Fibroblast of skin of left quadriceps (primary cell): ENCODE measurements around the gene PGAP2.
"Not testable (repeated sequence)": the region's sequence is repeated elsewhere in the genome, so short reads cannot be mapped to it uniquely, and the experiment has no call there.

ENCODE experiments used
- DNase-seq, 2 experiments: peaks; one replicate each; pipeline ENCODE4 v3.0.0-alpha.2; 2013; ENCODE audit warnings: low read depth in 2 of 2

PGAP2 gene

GRCh38 chr11:3854977-3855807 lies 46.8 kb downstream of the PGAP2 start, which contains the start of gene STIM1:
STIM1 (plus strand) TSS chr11:3855664; CDS start chr11:3856271, 607 bp downstream.
- peak; percentile 84 to 85 for DNase-seq

- DNase-seq = no peak
Measured at GRCh38 chr11:3855808-3856491, 47.6 kb downstream of the PGAP2 start.

GRCh38 chr11:3856856-3857553 lies 48.6 kb downstream of the PGAP2 start:
- DNase-seq = no peak

GRCh38 chr11:3857628-3858027 lies 49.3 kb downstream of the PGAP2 start:
- no peak for DNase-seq

- DNase-seq = no peak
Measured at GRCh38 chr11:3859373-3859881, 51.1 kb downstream of the PGAP2 start.

- no peak for DNase-seq
Measured at GRCh38 chr11:3860375-3860774, 52.0 kb downstream of the PGAP2 start.

DNA sequence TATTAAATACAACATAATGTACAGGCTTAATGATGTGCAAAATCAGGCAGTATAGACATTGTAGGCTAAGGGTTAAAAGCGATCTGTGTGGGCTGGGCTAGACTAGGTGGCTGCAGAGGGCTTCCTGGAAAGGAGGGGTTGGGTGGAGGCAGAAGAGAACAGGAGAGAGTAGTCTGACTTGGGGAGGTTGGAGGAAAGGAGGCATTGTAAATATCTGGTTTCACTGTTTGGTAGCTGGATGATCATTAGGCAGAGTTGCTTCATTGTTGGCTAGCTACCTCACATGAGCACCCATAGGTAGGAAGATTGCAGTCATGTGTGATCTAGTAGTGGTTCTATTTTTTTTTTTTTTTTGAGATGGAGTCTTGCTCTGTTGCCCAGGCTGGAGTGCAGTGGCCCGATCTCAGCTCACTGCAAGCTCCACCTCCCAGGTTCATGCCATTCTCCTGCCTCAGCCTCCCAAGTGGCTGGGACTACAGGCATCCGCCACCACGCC lies 52.6 kb downstream of the PGAP2 start:
- DNase-seq = not testable (repeated sequence)

- DNase-seq = no peak
Measured at GRCh38 chr11:3861683-3862082, 53.3 kb downstream of the PGAP2 start.

DNA sequence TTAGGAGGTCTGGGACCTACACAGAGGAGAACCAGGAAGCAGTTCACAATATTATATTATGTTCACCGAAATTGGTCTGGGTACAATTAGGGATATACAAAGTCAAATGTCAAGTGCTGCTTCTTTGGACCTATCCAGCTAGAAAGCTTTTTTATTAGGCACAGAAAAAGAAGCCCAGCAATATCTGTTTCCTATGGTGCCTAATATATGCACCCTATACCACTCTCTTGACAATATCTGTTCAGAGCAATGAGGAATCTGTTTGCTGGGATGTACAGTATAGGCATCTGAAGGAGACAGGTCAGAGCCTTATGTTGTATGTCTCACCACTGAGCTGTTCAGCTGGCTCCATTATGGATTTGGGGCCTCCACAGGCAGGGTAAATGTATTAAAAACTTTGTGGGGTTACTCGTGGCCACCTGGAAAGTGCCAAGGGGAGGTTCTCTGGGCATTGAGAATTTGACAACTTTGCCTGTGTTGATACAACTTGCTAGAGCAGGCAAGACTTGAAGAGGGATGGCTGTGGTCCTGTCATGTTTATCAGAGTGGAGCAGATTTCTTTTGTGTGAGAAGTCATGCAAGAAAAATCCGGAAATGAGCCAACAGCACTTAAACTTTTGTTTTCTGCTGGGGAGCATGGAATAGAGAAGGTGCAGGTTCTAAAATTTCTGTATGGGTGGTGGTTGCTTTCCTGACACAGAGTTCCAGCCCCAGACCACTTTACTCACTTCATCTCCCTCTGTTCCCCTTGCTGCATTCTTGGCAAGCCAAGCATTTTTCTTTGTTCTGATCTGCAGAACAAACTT lies 57.2 kb downstream of the PGAP2 start:
- peak; percentile 20 for DNase-seq

- no peak for DNase-seq
Measured at GRCh38 chr11:3866206-3866605, 57.8 kb downstream of the PGAP2 start.

GRCh38 chr11:3866836-3867208 lies 58.5 kb downstream of the PGAP2 start:
- DNase-seq = no peak

- no peak for DNase-seq
Measured at GRCh38 chr11:3867209-3868091, 59.1 kb downstream of the PGAP2 start.

- DNase-seq = no peak
Measured at GRCh38 chr11:3873712-3874349, 65.5 kb downstream of the PGAP2 start.
